Astrocyte of the cerebellum (primary cell): Measurements from ENCODE around the gene PLPPR4.

Source experiments
- DNase-seq: peaks from one replicate; pipeline ENCODE4 v3.0.0-alpha.2; 2011; ENCODE audit warnings: low read depth
- H3K4me3 ChIP-seq: 2 replicates; pipeline ENCODE4 v1.5.1; 2011; ENCODE audit warnings: mild to moderate bottlenecking, low read depth, low read length, moderate library complexity
- in situ Hi-C: cut with HindIII; loops from 2 replicates; pipeline ENCODE4 v1.10.0; 2017; ENCODE audit warnings: low sequenced_read_pairs
- TF ChIP-seq, protein P1 (sequence below): IDR thresholded peaks from 2 replicates; pipeline ENCODE4 v1.5.1; 2012; ENCODE audit warnings: low read length, low read depth, moderate library complexity, mild to moderate bottlenecking; ENCODE audit errors: missing control alignments

Gene PLPPR4, protein sequence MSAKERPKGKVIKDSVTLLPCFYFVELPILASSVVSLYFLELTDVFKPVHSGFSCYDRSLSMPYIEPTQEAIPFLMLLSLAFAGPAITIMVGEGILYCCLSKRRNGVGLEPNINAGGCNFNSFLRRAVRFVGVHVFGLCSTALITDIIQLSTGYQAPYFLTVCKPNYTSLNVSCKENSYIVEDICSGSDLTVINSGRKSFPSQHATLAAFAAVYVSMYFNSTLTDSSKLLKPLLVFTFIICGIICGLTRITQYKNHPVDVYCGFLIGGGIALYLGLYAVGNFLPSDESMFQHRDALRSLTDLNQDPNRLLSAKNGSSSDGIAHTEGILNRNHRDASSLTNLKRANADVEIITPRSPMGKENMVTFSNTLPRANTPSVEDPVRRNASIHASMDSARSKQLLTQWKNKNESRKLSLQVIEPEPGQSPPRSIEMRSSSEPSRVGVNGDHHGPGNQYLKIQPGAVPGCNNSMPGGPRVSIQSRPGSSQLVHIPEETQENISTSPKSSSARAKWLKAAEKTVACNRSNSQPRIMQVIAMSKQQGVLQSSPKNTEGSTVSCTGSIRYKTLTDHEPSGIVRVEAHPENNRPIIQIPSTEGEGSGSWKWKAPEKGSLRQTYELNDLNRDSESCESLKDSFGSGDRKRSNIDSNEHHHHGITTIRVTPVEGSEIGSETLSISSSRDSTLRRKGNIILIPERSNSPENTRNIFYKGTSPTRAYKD

DNA sequence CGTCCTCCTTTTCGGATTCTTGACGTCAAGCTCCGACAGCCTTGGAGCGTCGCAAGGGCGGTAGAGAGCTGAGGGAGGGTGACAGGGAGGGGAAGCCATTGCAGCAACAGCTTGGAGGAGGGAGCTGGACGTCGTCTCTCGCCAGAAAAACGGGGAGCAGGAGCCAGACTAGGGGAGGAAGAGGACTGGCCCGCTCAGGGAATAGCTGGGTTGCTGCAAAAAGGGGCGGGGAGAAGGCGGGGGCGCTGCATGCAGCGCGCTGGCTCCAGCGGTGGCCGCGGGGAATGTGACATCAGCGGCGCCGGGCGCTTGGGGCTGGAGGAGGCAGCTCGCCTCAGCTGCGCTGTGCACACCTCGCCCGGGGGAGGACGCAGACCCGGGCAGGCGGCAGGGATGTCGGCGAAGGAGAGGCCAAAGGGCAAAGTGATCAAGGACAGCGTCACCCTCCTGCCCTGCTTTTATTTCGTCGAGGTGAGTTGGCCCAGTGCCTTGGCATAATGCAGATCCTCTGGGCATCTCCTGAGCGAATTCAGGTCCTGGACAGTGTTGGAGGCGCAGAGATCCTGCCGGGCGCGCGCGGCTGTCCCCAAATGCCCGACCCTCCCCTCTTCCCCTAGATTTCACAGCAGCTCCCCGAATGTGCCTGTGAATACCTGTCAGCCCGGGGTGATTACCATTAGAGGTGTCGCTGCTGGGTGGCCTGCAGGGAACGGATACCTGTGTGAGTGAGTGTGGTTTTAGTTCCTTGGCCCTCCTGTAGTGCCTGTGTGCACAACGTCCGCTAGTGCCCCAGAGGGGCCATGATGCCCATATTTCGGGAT is at the start of gene PLPPR4:
Gene PLPPR4 (plus strand): TSS at position 292 of the 821 bp plus-strand sequence. CDS start 102 bp downstream, at position 394.
- DNase-seq: no peak
- peak within 1 kb of the TSS; percentile 56 for H3K4me3 ChIP-seq
- in situ Hi-C loops: no loop called here
- TF ChIP-seq, protein P1, sequence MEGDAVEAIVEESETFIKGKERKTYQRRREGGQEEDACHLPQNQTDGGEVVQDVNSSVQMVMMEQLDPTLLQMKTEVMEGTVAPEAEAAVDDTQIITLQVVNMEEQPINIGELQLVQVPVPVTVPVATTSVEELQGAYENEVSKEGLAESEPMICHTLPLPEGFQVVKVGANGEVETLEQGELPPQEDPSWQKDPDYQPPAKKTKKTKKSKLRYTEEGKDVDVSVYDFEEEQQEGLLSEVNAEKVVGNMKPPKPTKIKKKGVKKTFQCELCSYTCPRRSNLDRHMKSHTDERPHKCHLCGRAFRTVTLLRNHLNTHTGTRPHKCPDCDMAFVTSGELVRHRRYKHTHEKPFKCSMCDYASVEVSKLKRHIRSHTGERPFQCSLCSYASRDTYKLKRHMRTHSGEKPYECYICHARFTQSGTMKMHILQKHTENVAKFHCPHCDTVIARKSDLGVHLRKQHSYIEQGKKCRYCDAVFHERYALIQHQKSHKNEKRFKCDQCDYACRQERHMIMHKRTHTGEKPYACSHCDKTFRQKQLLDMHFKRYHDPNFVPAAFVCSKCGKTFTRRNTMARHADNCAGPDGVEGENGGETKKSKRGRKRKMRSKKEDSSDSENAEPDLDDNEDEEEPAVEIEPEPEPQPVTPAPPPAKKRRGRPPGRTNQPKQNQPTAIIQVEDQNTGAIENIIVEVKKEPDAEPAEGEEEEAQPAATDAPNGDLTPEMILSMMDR: no peak

DNA sequence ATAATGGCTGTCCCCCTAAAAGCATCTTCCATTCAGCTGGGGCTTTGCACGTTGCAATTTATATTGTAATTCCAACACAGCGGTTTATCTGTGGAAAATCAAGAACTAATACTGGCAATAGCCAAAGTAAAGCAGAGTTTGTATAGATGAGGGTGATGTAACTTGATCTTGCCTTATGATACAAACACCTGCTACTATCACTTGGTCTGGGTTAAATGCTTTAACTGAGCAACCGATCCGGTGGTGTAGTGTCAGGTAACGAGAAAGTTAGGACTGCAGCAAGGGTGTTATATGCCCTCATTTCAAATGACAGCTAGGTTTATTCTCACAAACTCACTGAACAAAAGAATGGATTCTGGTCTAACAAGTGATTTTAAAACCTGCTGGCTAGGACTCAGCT is 47.3 kb upstream of the PLPPR4 start:
- no peak overlapping the region for H3K4me3 ChIP-seq
- no peak for DNase-seq
- TF ChIP-seq, protein P1: no peak
- in situ Hi-C loops: no loop called here

DNA sequence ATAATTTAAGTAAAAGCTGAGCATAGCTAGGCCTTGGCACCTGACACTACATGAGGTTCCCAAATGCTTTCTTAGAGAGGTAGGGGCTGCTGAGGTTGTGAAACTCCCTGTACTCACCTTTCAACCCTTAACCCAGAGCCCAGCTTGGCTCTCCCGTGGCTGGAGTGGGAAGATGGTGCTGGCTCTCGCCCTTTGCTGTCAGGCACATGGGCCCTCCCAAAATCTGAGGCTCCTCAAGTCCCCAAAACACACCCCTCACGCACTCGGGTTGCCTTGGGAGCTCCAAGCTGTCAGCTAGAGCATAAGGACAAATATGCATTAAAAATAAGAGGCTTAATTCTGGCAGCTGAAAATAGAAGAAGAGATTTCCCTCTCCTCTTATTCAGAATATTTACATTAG is 46.7 kb upstream of the PLPPR4 start:
- TF ChIP-seq, protein P1: no peak
- no peak overlapping the region for H3K4me3 ChIP-seq
- in situ Hi-C loops: no loop called here
- DNase-seq: no peak

DNA sequence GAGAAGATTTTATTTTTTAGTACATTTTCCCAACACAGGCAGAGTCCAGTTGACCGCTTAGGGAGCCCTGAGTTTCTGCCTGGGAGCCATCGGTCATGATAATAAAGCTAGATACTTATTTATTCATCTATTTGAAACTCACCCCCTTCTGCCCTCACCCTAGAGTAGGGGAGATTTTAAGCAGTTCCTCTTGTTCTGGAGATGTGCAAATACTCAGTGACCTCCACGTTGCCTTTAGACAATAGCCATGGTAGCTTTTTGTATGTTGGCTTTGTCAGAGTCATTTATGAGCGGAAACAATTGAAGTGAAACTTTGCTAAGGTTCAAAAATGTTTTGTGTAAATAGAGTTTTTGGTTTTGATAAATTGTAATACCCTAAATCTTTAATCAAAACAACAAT is 45.7 kb upstream of the PLPPR4 start:
- DNase-seq: no peak
- H3K4me3 ChIP-seq: no peak overlapping the region
- in situ Hi-C loops: no loop called here
- TF ChIP-seq, protein P1: no peak

DNA sequence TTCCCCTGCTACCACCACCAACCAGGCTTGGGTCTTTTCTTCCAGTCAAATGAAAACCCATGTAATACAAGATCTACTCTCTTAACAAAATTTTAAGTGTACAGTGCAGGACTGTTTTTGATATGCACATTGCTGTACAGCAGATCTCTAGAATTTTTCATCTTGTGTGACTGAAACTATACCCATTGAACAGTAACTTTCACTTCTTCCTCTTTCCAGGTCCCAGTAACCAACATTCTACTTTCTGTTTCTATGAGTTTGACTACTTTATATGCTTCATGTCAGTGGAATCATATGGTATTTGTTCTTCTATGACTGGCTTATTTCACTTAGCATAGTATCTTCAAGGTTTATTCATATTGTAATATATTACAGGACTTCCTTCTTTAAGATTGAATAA is 45.3 kb upstream of the PLPPR4 start:
- DNase-seq: no peak
- TF ChIP-seq, protein P1: no peak
- H3K4me3 ChIP-seq: no peak overlapping the region
- in situ Hi-C loops: no loop called here
